ENCODE measurements around the gene HES7. TPM values are rescaled to one million over a fixed set of nuclear protein-coding genes. Genes with fewer than 3 reads are reported as not detected.
A peak's percentile ranks its signal among the peaks of the same experiment; 100 is the strongest.

HES7 gene
- total RNA-seq, 1 experiment from 2014 or later: 0.61 TPM

DNA sequence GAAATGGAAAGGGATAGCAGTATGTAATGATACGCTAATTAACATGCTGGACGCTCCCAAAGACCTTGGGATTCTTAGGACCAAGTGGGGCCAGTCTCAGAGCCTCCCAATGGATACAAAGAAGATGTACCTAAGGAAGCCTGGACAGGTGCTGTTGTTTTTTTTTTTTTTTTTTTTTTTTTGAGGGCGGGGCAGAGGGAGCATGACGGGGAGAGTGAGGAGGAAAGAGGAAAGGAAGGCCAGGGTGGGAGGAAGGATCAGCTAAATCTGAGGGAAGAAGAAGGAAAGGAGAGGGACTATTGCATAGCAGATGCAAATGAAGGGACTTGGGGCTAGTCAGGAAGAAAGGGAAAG, 36.3 kb upstream of the HES7 start:
- H3K4me1 ChIP-seq (ENCODE audit: control insufficient read depth in 1 of 2, insufficient read depth in 2 of 2, low read length in 2 of 2): peaks cover 46 to 84% of the 10 kb centered on the region in 2 experiments
- no peaks in the 10 kb centered on the region for H3K9me2 ChIP-seq (ENCODE audit: insufficient read depth)
- no peaks in the 10 kb centered on the region for H4K20me1 ChIP-seq (ENCODE audit: insufficient read depth)
- H3K27me3 ChIP-seq (ENCODE audit: insufficient read depth, low read length): no peaks in the 10 kb centered on the region
- TF ChIP-seq TCF7L2 (IDR thresholded peaks at IDR 0.05; ENCODE audit: borderline replicate concordance, extremely low read depth, insufficient read depth, insufficient read length): no peak
- no peak for TF ChIP-seq POLR2A (IDR thresholded peaks at IDR 0.05; ENCODE audit: borderline replicate concordance, extremely low read depth, insufficient read depth, insufficient read length)
- no peak for TF ChIP-seq SRF (IDR thresholded peaks at IDR 0.05; ENCODE audit: low read depth)
- TF ChIP-seq, protein P1, sequence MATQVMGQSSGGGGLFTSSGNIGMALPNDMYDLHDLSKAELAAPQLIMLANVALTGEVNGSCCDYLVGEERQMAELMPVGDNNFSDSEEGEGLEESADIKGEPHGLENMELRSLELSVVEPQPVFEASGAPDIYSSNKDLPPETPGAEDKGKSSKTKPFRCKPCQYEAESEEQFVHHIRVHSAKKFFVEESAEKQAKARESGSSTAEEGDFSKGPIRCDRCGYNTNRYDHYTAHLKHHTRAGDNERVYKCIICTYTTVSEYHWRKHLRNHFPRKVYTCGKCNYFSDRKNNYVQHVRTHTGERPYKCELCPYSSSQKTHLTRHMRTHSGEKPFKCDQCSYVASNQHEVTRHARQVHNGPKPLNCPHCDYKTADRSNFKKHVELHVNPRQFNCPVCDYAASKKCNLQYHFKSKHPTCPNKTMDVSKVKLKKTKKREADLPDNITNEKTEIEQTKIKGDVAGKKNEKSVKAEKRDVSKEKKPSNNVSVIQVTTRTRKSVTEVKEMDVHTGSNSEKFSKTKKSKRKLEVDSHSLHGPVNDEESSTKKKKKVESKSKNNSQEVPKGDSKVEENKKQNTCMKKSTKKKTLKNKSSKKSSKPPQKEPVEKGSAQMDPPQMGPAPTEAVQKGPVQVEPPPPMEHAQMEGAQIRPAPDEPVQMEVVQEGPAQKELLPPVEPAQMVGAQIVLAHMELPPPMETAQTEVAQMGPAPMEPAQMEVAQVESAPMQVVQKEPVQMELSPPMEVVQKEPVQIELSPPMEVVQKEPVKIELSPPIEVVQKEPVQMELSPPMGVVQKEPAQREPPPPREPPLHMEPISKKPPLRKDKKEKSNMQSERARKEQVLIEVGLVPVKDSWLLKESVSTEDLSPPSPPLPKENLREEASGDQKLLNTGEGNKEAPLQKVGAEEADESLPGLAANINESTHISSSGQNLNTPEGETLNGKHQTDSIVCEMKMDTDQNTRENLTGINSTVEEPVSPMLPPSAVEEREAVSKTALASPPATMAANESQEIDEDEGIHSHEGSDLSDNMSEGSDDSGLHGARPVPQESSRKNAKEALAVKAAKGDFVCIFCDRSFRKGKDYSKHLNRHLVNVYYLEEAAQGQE (IDR thresholded peaks at IDR 0.05; ENCODE audit: low read depth): no peak
- TF ChIP-seq JUND (IDR thresholded peaks at IDR 0.05): no peak
- TF ChIP-seq, protein P2, sequence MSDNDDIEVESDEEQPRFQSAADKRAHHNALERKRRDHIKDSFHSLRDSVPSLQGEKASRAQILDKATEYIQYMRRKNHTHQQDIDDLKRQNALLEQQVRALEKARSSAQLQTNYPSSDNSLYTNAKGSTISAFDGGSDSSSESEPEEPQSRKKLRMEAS (IDR thresholded peaks at IDR 0.05): no peak
- TF ChIP-seq EZH2phosphoT487 (IDR thresholded peaks at IDR 0.05; ENCODE audit: borderline replicate concordance): no peak
- no peak for TF ChIP-seq RAD21 (IDR thresholded peaks at IDR 0.05; ENCODE audit: low read depth)
- TF ChIP-seq, protein P3, sequence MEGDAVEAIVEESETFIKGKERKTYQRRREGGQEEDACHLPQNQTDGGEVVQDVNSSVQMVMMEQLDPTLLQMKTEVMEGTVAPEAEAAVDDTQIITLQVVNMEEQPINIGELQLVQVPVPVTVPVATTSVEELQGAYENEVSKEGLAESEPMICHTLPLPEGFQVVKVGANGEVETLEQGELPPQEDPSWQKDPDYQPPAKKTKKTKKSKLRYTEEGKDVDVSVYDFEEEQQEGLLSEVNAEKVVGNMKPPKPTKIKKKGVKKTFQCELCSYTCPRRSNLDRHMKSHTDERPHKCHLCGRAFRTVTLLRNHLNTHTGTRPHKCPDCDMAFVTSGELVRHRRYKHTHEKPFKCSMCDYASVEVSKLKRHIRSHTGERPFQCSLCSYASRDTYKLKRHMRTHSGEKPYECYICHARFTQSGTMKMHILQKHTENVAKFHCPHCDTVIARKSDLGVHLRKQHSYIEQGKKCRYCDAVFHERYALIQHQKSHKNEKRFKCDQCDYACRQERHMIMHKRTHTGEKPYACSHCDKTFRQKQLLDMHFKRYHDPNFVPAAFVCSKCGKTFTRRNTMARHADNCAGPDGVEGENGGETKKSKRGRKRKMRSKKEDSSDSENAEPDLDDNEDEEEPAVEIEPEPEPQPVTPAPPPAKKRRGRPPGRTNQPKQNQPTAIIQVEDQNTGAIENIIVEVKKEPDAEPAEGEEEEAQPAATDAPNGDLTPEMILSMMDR (IDR thresholded peaks at IDR 0.05 in 2 of 3, conservative IDR thresholded peaks at IDR 0.05 in 1 of 3; ENCODE audit: borderline replicate concordance in 1 of 3, insufficient read depth in 1 of 3, low read depth in 2 of 3, low read length in 2 of 3): no peak
- TF ChIP-seq FOSL1 (IDR thresholded peaks at IDR 0.05; ENCODE audit: low read depth): no peak
- TF ChIP-seq EZH2 (IDR thresholded peaks at IDR 0.05): no peak
- no peak overlapping the region for H3K4me2 ChIP-seq (ENCODE audit: low read length)
- no peak overlapping the region for H3K4me3 ChIP-seq (replicated peaks in 1 of 2; ENCODE audit: low read depth in 1 of 2, low read length in 2 of 2)
- ChIA-PET CTCF (interaction anchor here (0.7 kb wide), 1 partner anchor 459 kb away, joined by 3 read pairs; no protein-coding TSS in a partner anchor), RAD21 (ENCODE audit: low non-redundant PET in 1 of 2, low total read pairs in 2 of 2, uncharacterized antibody in 2 of 2, unreplicated experiment in 2 of 2) (no interaction called here), POLR2A (interaction anchor here (9.4 kb wide), 1 partner anchor 12 kb away, joined by 95 read pairs; no protein-coding TSS in a partner anchor)
- peak overlapping the region; percentile 4; the same call in 1 of the 2 replicates for H3K9ac ChIP-seq (ENCODE audit: low read length)
- no peak overlapping the region for H2AFZ ChIP-seq (ENCODE audit: low read depth, low read length, poor library complexity, severe bottlenecking)
- peaks cover 42% of the 10 kb centered on the region for H3K79me2 ChIP-seq (ENCODE audit: insufficient read depth, low read length)
- no peak for ATAC-seq
- intact Hi-C loops (cut with micrococcal nuclease): no loop called here
- DNase-seq (ENCODE audit: low read depth, low spot score): no peak
- peaks cover 4 to 13% of the 10 kb centered on the region in 2 experiments; a peak in 3 of 4 replicates for H3K36me3 ChIP-seq (ENCODE audit: control insufficient read depth in 1 of 2, insufficient read depth in 2 of 2, low read length in 2 of 2)
- H3K27ac ChIP-seq (ENCODE audit: low read depth, low read length): peak overlapping the region; percentile 12
- BruUV-seq (replicated peaks): no TSS peak
- no peaks in the 10 kb centered on the region for H3K9me3 ChIP-seq (ENCODE audit: control insufficient read depth in 1 of 2, insufficient read depth in 1 of 2, low read depth in 1 of 2, low read length in 2 of 2)
